Measurements from ENCODE around the gene OR1Q1.
"Not testable (repeated sequence)": the region's sequence is repeated elsewhere in the genome, so short reads cannot be mapped to it uniquely, and the experiment has no call there.

OR1Q1 gene

GRCh38 chr9:122614362-122614761 lies at the start of gene OR1Q1:
TSS of gene OR1Q1 (plus strand) at chr9:122614738. CDS start at chr9:122614738, 0 bp downstream.
- no peak within 1 kb of the TSS for H3K27ac ChIP-seq (ENCODE audit: low read length)
- H3K4me3 ChIP-seq (ENCODE audit: low read length), result no peak within 1 kb of the TSS
- H3K9me3 ChIP-seq (ENCODE audit: insufficient read depth, low read depth, low read length), result peaks cover 82% of the 10 kb centered on the region
- no peaks in the 10 kb centered on the region for H3K36me3 ChIP-seq (ENCODE audit: insufficient read depth, low read depth, low read length)
- no peaks in the 10 kb centered on the region for H3K4me1 ChIP-seq (ENCODE audit: insufficient read depth, low read length)
- H3K27me3 ChIP-seq (ENCODE audit: insufficient read depth, low read length), result no peaks in the 10 kb centered on the region; the same call in 1 of the 2 replicates
- H3K9ac ChIP-seq (ENCODE audit: low read depth, low read length), result no peak within 1 kb of the TSS

DNA sequence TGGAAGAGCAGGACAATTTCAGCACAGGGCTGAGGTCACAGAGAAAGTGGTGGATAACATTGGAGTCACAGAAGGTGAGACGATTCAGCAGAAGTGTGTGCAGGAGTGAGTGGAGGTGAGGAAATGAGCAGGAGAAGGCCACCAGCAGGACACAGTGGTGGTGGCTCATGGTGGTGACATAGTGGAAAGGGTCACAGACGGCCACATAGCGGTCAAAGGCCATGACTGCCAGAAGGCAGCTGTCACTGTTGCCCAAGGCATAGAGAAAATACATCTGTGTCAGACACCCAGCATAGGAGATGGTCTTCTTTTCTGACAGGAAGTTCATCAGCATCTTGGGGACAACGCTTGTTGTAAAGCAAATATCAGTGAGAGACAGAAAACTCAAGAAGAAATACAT lies 46.6 kb upstream of the OR1Q1 start:
- H3K36me3 ChIP-seq (ENCODE audit: insufficient read depth, low read depth, low read length), result no peaks in the 10 kb centered on the region
- no peaks in the 10 kb centered on the region for H3K4me1 ChIP-seq (ENCODE audit: insufficient read depth, low read length)
- no peaks in the 10 kb centered on the region for H3K27me3 ChIP-seq (ENCODE audit: insufficient read depth, low read length)
- no peak overlapping the region for H3K27ac ChIP-seq (ENCODE audit: low read length)
- no peak overlapping the region for H3K9ac ChIP-seq (ENCODE audit: low read depth, low read length)
- peaks cover 82% of the 10 kb centered on the region for H3K9me3 ChIP-seq (ENCODE audit: insufficient read depth, low read depth, low read length)
- no peak overlapping the region for H3K4me3 ChIP-seq (ENCODE audit: low read length)

DNA sequence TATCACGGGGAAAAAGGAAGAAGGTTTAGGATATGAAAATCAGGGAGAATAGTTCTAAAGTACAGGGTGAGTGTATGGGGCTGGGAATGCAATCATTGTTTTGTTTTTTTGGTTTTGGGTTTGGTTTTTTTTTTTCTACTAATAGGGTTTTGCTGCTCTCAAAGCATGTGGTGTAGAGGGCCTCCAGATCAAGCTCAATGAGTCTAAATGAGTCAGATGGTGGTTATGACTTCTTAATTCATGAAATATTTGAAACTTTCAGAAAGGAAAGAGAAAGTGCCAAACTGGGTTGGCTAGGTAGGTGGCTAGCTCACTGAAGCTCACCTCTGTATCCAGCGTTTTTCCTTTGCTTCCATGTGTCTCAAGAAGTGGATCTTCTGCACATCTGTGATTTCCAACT lies 42.1 kb upstream of the OR1Q1 start:
- H3K36me3 ChIP-seq (ENCODE audit: insufficient read depth, low read depth, low read length), result no peaks in the 10 kb centered on the region
- no peaks in the 10 kb centered on the region for H3K27me3 ChIP-seq (ENCODE audit: insufficient read depth, low read length)
- no peak overlapping the region for H3K9ac ChIP-seq (ENCODE audit: low read depth, low read length)
- no peak overlapping the region for H3K27ac ChIP-seq (ENCODE audit: low read length)
- H3K4me3 ChIP-seq (ENCODE audit: low read length), result no peak overlapping the region
- H3K9me3 ChIP-seq (ENCODE audit: insufficient read depth, low read depth, low read length), result peaks cover 85% of the 10 kb centered on the region
- H3K4me1 ChIP-seq (ENCODE audit: insufficient read depth, low read length), result no peaks in the 10 kb centered on the region

DNA sequence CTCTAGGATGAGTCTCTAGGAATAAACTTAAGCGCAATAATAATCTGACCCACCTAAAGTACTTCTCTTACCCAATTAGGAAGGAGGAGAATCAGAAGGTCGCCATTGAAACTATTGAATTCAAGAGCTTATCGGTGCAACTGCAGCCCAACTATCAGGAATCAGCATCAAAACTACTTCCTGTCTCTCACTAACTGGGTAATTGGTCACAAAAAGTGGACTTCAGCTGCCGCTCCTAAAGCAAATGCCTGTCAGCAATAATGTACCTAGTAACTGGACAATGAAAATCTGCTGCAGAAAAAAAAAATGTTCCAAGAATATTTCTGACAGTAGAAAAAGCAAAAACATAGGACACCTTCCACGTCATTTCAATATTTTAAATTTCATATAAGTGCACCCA lies 34.7 kb upstream of the OR1Q1 start:
- no peak overlapping the region for H3K9ac ChIP-seq (ENCODE audit: low read depth, low read length)
- H3K27me3 ChIP-seq (ENCODE audit: insufficient read depth, low read length), result no peaks in the 10 kb centered on the region
- H3K4me3 ChIP-seq (ENCODE audit: low read length), result no peak overlapping the region
- no peak overlapping the region for H3K27ac ChIP-seq (ENCODE audit: low read length)
- no peaks in the 10 kb centered on the region for H3K36me3 ChIP-seq (ENCODE audit: insufficient read depth, low read depth, low read length)
- H3K4me1 ChIP-seq (ENCODE audit: insufficient read depth, low read length), result no peaks in the 10 kb centered on the region
- peaks cover 76% of the 10 kb centered on the region for H3K9me3 ChIP-seq (ENCODE audit: insufficient read depth, low read depth, low read length)

DNA sequence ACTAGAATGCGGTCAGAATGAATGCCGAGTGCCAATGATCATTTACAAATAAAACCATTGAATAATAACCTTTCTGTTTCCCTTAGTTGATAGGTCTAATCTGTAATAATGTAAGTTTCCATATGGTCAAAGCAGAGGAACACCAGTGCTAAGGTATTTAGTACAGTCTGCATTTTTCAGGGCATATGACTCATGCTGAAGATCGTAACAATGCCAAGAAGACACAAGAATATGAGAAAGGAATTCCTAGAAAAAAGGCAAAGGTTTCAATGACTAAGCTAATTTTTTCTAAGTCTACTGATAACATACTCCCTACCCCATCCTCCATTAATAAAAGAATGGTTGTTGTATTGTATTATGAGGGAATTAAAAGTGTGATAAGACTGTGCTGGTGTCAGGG lies 34.2 kb upstream of the OR1Q1 start:
- no peak overlapping the region for H3K4me3 ChIP-seq (ENCODE audit: low read length)
- H3K9me3 ChIP-seq (ENCODE audit: insufficient read depth, low read depth, low read length), result peaks cover 79% of the 10 kb centered on the region
- H3K9ac ChIP-seq (ENCODE audit: low read depth, low read length), result no peak overlapping the region
- H3K27me3 ChIP-seq (ENCODE audit: insufficient read depth, low read length), result no peaks in the 10 kb centered on the region
- H3K27ac ChIP-seq (ENCODE audit: low read length), result no peak overlapping the region
- no peaks in the 10 kb centered on the region for H3K36me3 ChIP-seq (ENCODE audit: insufficient read depth, low read depth, low read length)
- no peaks in the 10 kb centered on the region for H3K4me1 ChIP-seq (ENCODE audit: insufficient read depth, low read length)

- not testable (repeated sequence) for H3K4me3 ChIP-seq (ENCODE audit: low read length); H3K27me3 ChIP-seq (ENCODE audit: insufficient read depth, low read length); H3K36me3 ChIP-seq (ENCODE audit: insufficient read depth, low read depth, low read length); H3K4me1 ChIP-seq (ENCODE audit: insufficient read depth, low read length); H3K9ac ChIP-seq (ENCODE audit: low read depth, low read length); H3K27ac ChIP-seq (ENCODE audit: low read length)
- H3K9me3 ChIP-seq (ENCODE audit: insufficient read depth, low read depth, low read length), result peaks cover 70% of the 10 kb centered on the region
Measured at GRCh38 chr9:122583284-122583683, 31.3 kb upstream of the OR1Q1 start, which contains the start of gene OR1L8. TSS of gene OR1L8 (minus strand) at chr9:122583384. CDS start at chr9:122568477, 14,907 bp downstream.

DNA sequence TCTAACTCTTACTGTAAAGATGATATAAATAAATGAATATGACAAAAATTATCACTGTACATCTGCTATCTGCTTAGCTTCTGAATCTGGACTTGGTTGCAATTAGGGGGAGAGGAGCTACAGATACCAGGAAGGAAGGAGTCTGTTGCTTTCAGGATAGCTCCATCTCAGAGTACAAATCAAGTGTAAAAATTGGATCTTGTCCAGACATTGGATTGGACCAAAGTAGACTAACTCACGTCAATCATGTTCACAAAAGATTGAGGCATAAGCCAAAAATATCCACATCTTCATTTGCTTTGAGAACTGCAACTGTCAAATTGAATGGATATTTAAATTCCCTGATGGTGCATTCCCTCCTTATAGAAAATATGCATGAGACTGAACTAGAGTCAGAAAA lies 8.8 kb upstream of the OR1Q1 start:
- Histone ChIP-seq H3K9ac (ENCODE audit: low read depth, low read length) (no peak overlapping the region), H3K4me1 (ENCODE audit: insufficient read depth, low read length) (no peaks in the 10 kb centered on the region), H3K9me3 (ENCODE audit: insufficient read depth, low read depth, low read length) (peaks cover 81% of the 10 kb centered on the region), H3K4me3 (ENCODE audit: low read length) (no peak overlapping the region), H3K27me3 (ENCODE audit: insufficient read depth, low read length) (no peaks in the 10 kb centered on the region; the same call in 1 of the 2 replicates), H3K27ac (ENCODE audit: low read length) (no peak overlapping the region), H3K36me3 (ENCODE audit: insufficient read depth, low read depth, low read length) (no peaks in the 10 kb centered on the region)

GRCh38 chr9:122606587-122606986 lies 8.0 kb upstream of the OR1Q1 start:
- no peak overlapping the region for H3K27ac ChIP-seq (ENCODE audit: low read length)
- H3K27me3 ChIP-seq (ENCODE audit: insufficient read depth, low read length), result no peaks in the 10 kb centered on the region; the same call in 1 of the 2 replicates
- peaks cover 83% of the 10 kb centered on the region for H3K9me3 ChIP-seq (ENCODE audit: insufficient read depth, low read depth, low read length)
- no peak overlapping the region for H3K4me3 ChIP-seq (ENCODE audit: low read length)
- H3K9ac ChIP-seq (ENCODE audit: low read depth, low read length), result no peak overlapping the region
- no peaks in the 10 kb centered on the region for H3K36me3 ChIP-seq (ENCODE audit: insufficient read depth, low read depth, low read length)
- no peaks in the 10 kb centered on the region for H3K4me1 ChIP-seq (ENCODE audit: insufficient read depth, low read length)

DNA sequence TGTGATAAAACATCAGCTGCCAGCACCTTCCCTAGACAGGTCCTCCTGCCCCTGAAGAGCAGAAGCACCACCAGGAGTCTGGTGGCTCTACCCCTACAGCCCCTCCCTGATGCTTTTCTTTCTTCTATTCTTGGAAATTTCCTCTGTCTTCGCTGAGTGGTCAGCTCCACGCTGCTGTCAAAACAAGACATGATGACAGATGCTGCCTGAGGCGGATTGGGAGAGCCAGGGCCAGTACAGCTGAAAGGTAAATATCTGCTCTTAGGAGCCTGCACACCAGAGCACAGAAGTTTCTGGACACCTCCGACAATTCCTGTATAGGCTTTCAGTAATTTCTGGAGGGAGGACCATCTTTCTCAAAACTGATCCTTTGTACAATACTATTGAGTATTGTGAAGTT lies 4.7 kb upstream of the OR1Q1 start:
- Histone ChIP-seq H3K4me3 (ENCODE audit: low read length) (no peak overlapping the region), H3K36me3 (ENCODE audit: insufficient read depth, low read depth, low read length) (no peaks in the 10 kb centered on the region), H3K27ac (ENCODE audit: low read length) (no peak overlapping the region), H3K4me1 (ENCODE audit: insufficient read depth, low read length) (no peaks in the 10 kb centered on the region), H3K9me3 (ENCODE audit: insufficient read depth, low read depth, low read length) (peaks cover 87% of the 10 kb centered on the region), H3K27me3 (ENCODE audit: insufficient read depth, low read length) (no peaks in the 10 kb centered on the region; the same call in 1 of the 2 replicates), H3K9ac (ENCODE audit: low read depth, low read length) (no peak overlapping the region)

- H3K9ac ChIP-seq (ENCODE audit: low read depth, low read length), result no peak overlapping the region
Measured at GRCh38 chr9:122619996-122620395, 5.5 kb downstream of the OR1Q1 start.

DNA sequence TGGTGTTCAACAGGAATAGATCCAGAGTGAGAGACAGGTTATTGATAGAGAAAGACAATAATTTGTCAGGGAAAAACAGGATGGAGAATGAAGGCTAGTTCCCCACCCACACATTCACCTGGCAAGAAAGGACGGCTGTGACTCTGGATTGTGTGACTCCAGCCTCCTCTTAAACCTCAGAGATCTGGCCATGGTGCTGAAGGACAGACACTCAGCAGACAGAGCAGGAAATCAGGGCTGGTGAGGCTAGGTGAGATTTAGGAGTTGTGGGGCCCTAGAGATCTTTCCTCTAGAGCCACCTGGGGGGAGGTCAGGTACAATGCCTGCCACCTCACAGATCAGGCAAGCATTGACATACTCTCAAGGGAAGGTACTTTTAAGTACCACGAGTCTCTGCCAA lies 27.7 kb downstream of the OR1Q1 start:
- Histone ChIP-seq H3K9me3 (ENCODE audit: insufficient read depth, low read depth, low read length) (peaks cover 93% of the 10 kb centered on the region), H3K27me3 (ENCODE audit: insufficient read depth, low read length) (no peaks in the 10 kb centered on the region)

More at GRCh38 chr9:122619996-122620395, 5.5 kb downstream of the OR1Q1 start:
- Histone ChIP-seq H3K27ac (ENCODE audit: low read length) (no peak overlapping the region), H3K4me1 (ENCODE audit: insufficient read depth, low read length) (no peaks in the 10 kb centered on the region), H3K4me3 (ENCODE audit: low read length) (no peak overlapping the region), H3K36me3 (ENCODE audit: insufficient read depth, low read depth, low read length) (no peaks in the 10 kb centered on the region), H3K27me3 (ENCODE audit: insufficient read depth, low read length) (no peaks in the 10 kb centered on the region), H3K9me3 (ENCODE audit: insufficient read depth, low read depth, low read length) (peaks cover 70% of the 10 kb centered on the region)

GRCh38 chr9:122656378-122656777 lies 41.8 kb downstream of the OR1Q1 start:
- Histone ChIP-seq H3K36me3 (ENCODE audit: insufficient read depth, low read depth, low read length) (no peaks in the 10 kb centered on the region), H3K9ac (ENCODE audit: low read depth, low read length) (no peak overlapping the region), H3K4me1 (ENCODE audit: insufficient read depth, low read length) (no peaks in the 10 kb centered on the region), H3K4me3 (ENCODE audit: low read length) (no peak overlapping the region), H3K27me3 (ENCODE audit: insufficient read depth, low read length) (no peaks in the 10 kb centered on the region), H3K27ac (ENCODE audit: low read length) (no peak overlapping the region), H3K9me3 (ENCODE audit: insufficient read depth, low read depth, low read length) (peaks cover 82% of the 10 kb centered on the region)

More for the DNA sequence above, 27.7 kb downstream of the OR1Q1 start:
- no peaks in the 10 kb centered on the region for H3K4me1 ChIP-seq (ENCODE audit: insufficient read depth, low read length)
- H3K9ac ChIP-seq (ENCODE audit: low read depth, low read length), result no peak overlapping the region
- H3K27ac ChIP-seq (ENCODE audit: low read length), result no peak overlapping the region
- H3K36me3 ChIP-seq (ENCODE audit: insufficient read depth, low read depth, low read length), result no peaks in the 10 kb centered on the region
- no peak overlapping the region for H3K4me3 ChIP-seq (ENCODE audit: low read length)
